HEK293 (cell line): ENCODE data around the gene SRL.

Experiments
- CTCF ChIA-PET: fragments of 350-600 bp; formaldehyde crosslinking; extraction: SDS; loops from one replicate; lab custom pipeline; 2021; ENCODE audit warnings: antibody characterized with exemption; lab: Yijun Ruan, JAX
- POLR2A ChIA-PET: fragments of 300-600 bp; formaldehyde crosslinking; extraction: SDS; loops from one replicate; lab custom pipeline; 2020; ENCODE audit warnings: antibody characterized with exemption, inconsistent platforms; lab: Yijun Ruan, JAX
- H3K27ac ChIP-seq: fragments of 200-500 bp; sonication (Bioruptor generic); 2 replicates; pipeline ENCODE4 v1.5.1; 2014; ENCODE audit warnings: low read depth, low read length, control low read depth, inconsistent platforms; ENCODE audit errors: extremely low read depth
- H3K36me3 ChIP-seq, 2 experiments: fragments of 200-500 bp in 1 of 2; sonication (Bioruptor generic) in 1 of 2; 1 replicate in 1 of 2; 2 replicates in 1 of 2; pipeline ENCODE4 v1.5.1; 2014 to 2017; ENCODE audit warnings: inconsistent platforms in 2 of 2, low read length in 2 of 2; ENCODE audit not compliant: control insufficient read depth in 2 of 2, insufficient read depth in 1 of 2
- H3K4me1 ChIP-seq: fragments of 200-500 bp; sonication (Bioruptor generic); 2 replicates; pipeline ENCODE4 v1.5.1; 2014; ENCODE audit warnings: mild to moderate bottlenecking, low read length, inconsistent platforms; ENCODE audit not compliant: control insufficient read depth, insufficient read depth
- H3K4me3 ChIP-seq: 2 replicates; pipeline ENCODE4 v1.5.1; 2011; ENCODE audit warnings: low read depth, mild to moderate bottlenecking, control low read depth, low read length, moderate library complexity
- H3K9me3 ChIP-seq: fragments of 200-500 bp; sonication (Bioruptor generic); 2 replicates; pipeline ENCODE4 v1.5.1; 2014; ENCODE audit warnings: low read depth, low read length, inconsistent platforms; ENCODE audit not compliant: control insufficient read depth, insufficient read depth
- HOXA7 ChIP-seq: sonication (generic); formaldehyde crosslinking; IDR thresholded peaks from 2 replicates; pipeline ENCODE4 v1.8.1; 2022; ENCODE audit warnings: missing genetic modification reagents, borderline replicate concordance
- MEIS1 ChIP-seq: sonication (generic); formaldehyde crosslinking; IDR thresholded peaks from 2 replicates; pipeline ENCODE4 v1.8.1; 2022; ENCODE audit warnings: missing genetic modification reagents, mild to moderate bottlenecking, borderline replicate concordance
- REPIN1 ChIP-seq: fragments of 450-650 bp; formaldehyde crosslinking; IDR thresholded peaks from 2 replicates; pipeline ENCODE4 v1.5.1; 2017; ENCODE audit warnings: missing biosample characterization, missing genetic modification characterization, low read depth
- SCRT1 ChIP-seq: fragments of 450-650 bp; formaldehyde crosslinking; IDR thresholded peaks from 2 replicates; pipeline ENCODE4 v1.5.1; 2016; ENCODE audit warnings: missing biosample characterization, missing genetic modification characterization, borderline replicate concordance
- ZIC2 ChIP-seq: fragments of 450-650 bp; formaldehyde crosslinking; IDR thresholded peaks from 2 replicates; pipeline ENCODE4 v1.5.1; 2016; ENCODE audit warnings: missing biosample characterization, missing genetic modification characterization
- ZNF121 ChIP-seq: fragments of 450-650 bp; formaldehyde crosslinking; IDR thresholded peaks from 2 replicates; pipeline ENCODE4 v1.5.1; 2016; ENCODE audit warnings: missing biosample characterization, missing genetic modification characterization
- ZNF132 ChIP-seq: fragments of 450-650 bp; formaldehyde crosslinking; IDR thresholded peaks from 2 replicates; pipeline ENCODE4 v1.5.1; 2017; ENCODE audit warnings: missing biosample characterization, missing genetic modification characterization, borderline replicate concordance
- ZNF155 ChIP-seq: fragments of 450-650 bp; formaldehyde crosslinking; IDR thresholded peaks from 2 replicates; pipeline ENCODE4 v1.5.1; 2016; ENCODE audit warnings: missing biosample characterization, missing genetic modification characterization
- ZNF223 ChIP-seq: fragments of 450-650 bp; formaldehyde crosslinking; IDR thresholded peaks from 2 replicates; pipeline ENCODE4 v1.5.1; 2016; ENCODE audit warnings: missing biosample characterization, missing genetic modification characterization
- ZNF302 ChIP-seq: fragments of 450-650 bp; formaldehyde crosslinking; IDR thresholded peaks from 2 replicates; pipeline ENCODE4 v1.5.1; 2016; ENCODE audit warnings: missing biosample characterization, missing genetic modification characterization, low read depth
- ZNF350 ChIP-seq: fragments of 450-650 bp; formaldehyde crosslinking; IDR thresholded peaks from 2 replicates; pipeline ENCODE4 v1.5.0; 2017; ENCODE audit warnings: missing biosample characterization, mild to moderate bottlenecking, missing genetic modification characterization
- ZNF394 ChIP-seq: fragments of 450-650 bp; formaldehyde crosslinking; IDR thresholded peaks from 2 replicates; pipeline ENCODE4 v1.5.1; 2016; ENCODE audit warnings: missing biosample characterization, missing genetic modification characterization, mild to moderate bottlenecking, moderate library complexity, borderline replicate concordance
- ZNF548 ChIP-seq: fragments of 450-650 bp; formaldehyde crosslinking; IDR thresholded peaks from 2 replicates; pipeline ENCODE4 v1.5.1; 2016; ENCODE audit warnings: missing biosample characterization, missing genetic modification characterization
- ZNF549 ChIP-seq: fragments of 450-650 bp; IDR thresholded peaks from 2 replicates; pipeline ENCODE4 v1.5.1; 2018; ENCODE audit warnings: missing biosample characterization, missing genetic modification characterization, mild to moderate bottlenecking, inconsistent platforms, moderate library complexity
- ZNF560 ChIP-seq: fragments of 450-650 bp; formaldehyde crosslinking; IDR thresholded peaks from 2 replicates; pipeline ENCODE4 v1.5.1; 2017; ENCODE audit warnings: missing biosample characterization, missing genetic modification characterization, borderline replicate concordance
- ZNF624 ChIP-seq: fragments of 450-650 bp; formaldehyde crosslinking; IDR thresholded peaks from 2 replicates; pipeline ENCODE4 v1.5.1; 2017; ENCODE audit warnings: missing biosample characterization, missing genetic modification characterization
- ZNF670 ChIP-seq: fragments of 450-650 bp; formaldehyde crosslinking; IDR thresholded peaks from 2 replicates; pipeline ENCODE4 v1.5.1; 2016; ENCODE audit warnings: missing biosample characterization, missing genetic modification characterization, low read depth
- TF ChIP-seq, protein P1 (sequence below): fragments of 450-650 bp; formaldehyde crosslinking; IDR thresholded peaks from 2 replicates; pipeline ENCODE4 v1.5.1; 2016; ENCODE audit warnings: missing biosample characterization, missing genetic modification characterization
- TF ChIP-seq, protein P2 (sequence below): fragments of 450-650 bp; formaldehyde crosslinking; IDR thresholded peaks from 2 replicates; pipeline ENCODE4 v1.5.1; 2016; ENCODE audit warnings: missing biosample characterization, missing genetic modification characterization
- TF ChIP-seq, protein P3 (sequence below): fragments of 450-650 bp; formaldehyde crosslinking; IDR thresholded peaks from 2 replicates; pipeline ENCODE4 v1.5.1; 2016; ENCODE audit warnings: missing biosample characterization, missing genetic modification characterization
- TF ChIP-seq, protein P4 (sequence below): fragments of 450-650 bp; formaldehyde crosslinking; IDR thresholded peaks from 2 replicates; pipeline ENCODE4 v1.5.1; 2016; ENCODE audit warnings: missing biosample characterization, missing genetic modification characterization

SRL gene

DNA sequence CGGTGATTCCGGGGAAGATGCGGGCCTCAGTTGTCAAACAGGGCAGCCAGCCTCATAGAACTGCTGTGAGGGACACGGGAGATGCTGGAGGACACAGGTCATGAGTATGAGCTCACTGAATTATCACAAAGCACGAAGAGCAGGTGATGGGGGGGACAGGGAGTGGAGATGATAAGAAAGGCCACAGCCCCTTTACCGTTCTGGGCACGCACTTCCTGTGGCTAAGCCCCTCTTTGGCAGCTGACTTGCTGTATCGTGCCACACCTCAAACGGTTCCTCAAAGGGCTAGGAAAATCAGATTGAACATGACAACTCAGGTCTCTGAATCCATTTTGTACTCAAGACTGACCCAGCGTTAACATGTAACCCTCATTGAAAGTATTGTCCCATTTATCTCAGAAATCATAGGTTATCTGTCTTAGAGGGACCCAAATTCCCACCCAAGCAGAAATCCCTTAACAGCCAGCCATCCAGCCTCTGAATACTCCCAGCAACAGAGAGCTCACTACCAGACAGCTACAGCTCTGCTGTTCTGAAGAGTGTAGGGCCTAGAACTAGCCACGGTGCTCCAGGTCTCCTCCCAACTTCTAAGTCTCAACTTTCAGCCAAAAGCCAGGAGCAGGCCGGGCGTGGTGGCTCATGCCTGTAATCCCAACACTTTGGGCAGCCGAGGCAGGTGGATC, 5.0 kb upstream of the SRL start:
- Histone ChIP-seq H3K4me3 (no peak overlapping the region), H3K27ac (no peak overlapping the region), H3K9me3 (no peaks in the 10 kb centered on the region), H3K36me3 (no peaks in the 10 kb centered on the region), H3K4me1 (no peaks in the 10 kb centered on the region)
- ChIA-PET POLR2A (interaction anchor here (0.5 kb wide), 1 partner anchor 79 kb away, joined by 3 read pairs; no protein-coding TSS in a partner anchor), CTCF (interaction anchor here (0.8 to 1.3 kb wide), 2 partner anchors 42 to 45 kb away, joined by 3 read pairs; no protein-coding TSS in a partner anchor)
- TF ChIP-seq ZNF350 (tag by site-specific recombination) (no peak), ZNF302 (tag by site-specific recombination) (no peak), ZNF121 (tag by site-specific recombination) (no peak), ZNF560 (tag by site-specific recombination) (no peak), ZNF624 (tag by site-specific recombination) (no peak), SCRT1 (tag by site-specific recombination) (no peak), ZNF132 (tag by site-specific recombination) (no peak), MEIS1 (CRISPR knock-in tag) (no peak)
- TF ChIP-seq, protein P1, sequence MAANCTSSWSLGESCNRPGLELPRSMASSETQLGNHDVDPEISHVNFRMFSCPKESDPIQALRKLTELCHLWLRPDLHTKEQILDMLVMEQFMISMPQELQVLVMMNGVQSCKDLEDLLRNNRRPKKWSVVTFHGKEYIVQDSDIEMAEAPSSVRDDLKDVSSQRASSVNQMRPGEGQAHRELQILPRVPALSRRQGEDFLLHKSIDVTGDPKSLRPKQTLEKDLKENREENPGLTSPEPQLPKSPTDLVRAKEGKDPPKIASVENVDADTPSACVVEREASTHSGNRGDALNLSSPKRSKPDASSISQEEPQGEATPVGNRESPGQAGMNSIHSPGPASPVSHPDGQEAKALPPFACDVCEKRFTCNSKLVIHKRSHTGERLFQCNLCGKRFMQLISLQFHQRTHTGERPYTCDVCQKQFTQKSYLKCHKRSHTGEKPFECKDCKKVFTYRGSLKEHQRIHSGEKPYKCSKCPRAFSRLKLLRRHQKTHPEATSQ, result no peak
- TF ChIP-seq, protein P2, sequence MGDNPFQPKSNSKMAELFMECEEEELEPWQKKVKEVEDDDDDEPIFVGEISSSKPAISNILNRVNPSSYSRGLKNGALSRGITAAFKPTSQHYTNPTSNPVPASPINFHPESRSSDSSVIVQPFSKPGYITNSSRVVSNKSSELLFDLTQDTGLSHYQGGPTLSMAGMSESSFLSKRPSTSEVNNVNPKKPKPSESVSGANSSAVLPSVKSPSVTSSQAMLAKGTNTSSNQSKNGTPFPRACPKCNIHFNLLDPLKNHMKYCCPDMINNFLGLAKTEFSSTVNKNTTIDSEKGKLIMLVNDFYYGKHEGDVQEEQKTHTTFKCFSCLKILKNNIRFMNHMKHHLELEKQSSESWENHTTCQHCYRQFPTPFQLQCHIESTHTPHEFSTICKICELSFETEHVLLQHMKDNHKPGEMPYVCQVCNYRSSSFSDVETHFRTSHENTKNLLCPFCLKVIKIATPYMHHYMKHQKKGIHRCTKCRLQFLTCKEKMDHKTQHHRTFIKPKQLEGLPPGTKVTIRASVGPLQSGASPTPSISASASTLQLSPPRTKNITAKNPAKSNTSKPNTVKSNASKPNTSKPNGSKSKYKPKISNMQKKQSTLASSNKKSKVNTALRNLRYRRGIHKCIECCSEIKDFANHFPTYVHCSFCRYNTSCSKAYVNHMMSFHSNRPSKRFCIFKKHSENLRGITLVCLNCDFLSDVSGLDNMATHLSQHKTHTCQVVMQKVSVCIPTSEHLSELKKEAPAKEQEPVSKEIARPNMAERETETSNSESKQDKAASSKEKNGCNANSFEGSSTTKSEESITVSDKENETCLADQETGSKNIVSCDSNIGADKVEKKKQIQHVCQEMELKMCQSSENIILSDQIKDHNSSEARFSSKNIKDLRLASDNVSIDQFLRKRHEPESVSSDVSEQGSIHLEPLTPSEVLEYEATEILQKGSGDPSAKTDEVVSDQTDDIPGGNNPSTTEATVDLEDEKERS (tag by site-specific recombination), result no peak
- TF ChIP-seq, protein P3, sequence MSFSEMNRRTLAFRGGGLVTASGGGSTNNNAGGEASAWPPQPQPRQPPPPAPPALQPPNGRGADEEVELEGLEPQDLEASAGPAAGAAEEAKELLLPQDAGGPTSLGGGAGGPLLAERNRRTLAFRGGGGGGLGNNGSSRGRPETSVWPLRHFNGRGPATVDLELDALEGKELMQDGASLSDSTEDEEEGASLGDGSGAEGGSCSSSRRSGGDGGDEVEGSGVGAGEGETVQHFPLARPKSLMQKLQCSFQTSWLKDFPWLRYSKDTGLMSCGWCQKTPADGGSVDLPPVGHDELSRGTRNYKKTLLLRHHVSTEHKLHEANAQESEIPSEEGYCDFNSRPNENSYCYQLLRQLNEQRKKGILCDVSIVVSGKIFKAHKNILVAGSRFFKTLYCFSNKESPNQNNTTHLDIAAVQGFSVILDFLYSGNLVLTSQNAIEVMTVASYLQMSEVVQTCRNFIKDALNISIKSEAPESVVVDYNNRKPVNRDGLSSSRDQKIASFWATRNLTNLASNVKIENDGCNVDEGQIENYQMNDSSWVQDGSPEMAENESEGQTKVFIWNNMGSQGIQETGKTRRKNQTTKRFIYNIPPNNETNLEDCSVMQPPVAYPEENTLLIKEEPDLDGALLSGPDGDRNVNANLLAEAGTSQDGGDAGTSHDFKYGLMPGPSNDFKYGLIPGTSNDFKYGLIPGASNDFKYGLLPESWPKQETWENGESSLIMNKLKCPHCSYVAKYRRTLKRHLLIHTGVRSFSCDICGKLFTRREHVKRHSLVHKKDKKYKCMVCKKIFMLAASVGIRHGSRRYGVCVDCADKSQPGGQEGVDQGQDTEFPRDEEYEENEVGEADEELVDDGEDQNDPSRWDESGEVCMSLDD (tag by site-specific recombination), result no peak
- TF ChIP-seq, protein P4, sequence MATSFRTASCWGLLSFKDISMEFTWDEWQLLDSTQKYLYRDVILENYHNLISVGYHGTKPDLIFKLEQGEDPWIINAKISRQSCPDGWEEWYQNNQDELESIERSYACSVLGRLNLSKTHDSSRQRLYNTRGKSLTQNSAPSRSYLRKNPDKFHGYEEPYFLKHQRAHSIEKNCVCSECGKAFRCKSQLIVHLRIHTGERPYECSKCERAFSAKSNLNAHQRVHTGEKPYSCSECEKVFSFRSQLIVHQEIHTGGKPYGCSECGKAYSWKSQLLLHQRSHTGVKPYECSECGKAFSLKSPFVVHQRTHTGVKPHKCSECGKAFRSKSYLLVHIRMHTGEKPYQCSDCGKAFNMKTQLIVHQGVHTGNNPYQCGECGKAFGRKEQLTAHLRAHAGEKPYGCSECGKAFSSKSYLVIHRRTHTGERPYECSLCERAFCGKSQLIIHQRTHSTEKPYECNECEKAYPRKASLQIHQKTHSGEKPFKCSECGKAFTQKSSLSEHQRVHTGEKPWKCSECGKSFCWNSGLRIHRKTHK, result no peak

DNA sequence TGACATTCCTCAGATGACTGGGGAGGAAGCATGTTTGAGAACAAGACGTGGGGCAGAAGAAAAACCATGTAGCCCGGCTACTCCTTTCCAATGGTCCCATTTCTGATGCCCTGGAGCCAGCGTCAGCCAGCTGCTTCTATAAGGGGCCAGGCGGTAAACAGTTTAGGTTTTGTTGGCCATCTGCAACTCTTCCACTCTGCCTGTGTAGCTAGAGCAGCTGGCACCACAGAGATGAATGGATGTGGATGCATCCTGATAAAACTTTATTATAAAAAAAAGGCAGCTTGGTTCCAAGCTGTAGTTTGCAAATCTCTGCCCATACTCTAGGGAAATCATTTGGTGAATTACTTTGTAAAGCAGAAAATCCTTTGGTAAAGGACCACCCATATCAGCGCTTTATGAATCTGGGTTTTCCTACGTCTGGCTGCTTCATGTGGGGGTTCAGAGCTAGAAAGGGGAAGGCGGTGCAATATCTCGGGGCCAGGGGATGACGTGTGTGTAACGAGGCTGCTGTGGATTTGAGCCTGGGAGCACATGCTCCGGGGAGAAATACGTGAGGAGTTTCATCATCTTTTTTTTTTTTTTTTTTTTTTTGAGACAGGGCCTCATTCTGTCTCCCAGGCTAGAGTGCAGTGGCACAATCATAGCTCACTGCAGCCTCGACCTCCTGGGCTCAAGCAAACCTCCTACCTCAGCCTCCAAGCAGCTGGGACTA, 3.4 kb upstream of the SRL start:
- POLR2A ChIA-PET, result interaction anchor here (1.1 kb wide), 1 partner anchor 8 kb away, joined by 6 read pairs; no protein-coding TSS in a partner anchor
- H3K36me3 ChIP-seq, result no peaks in the 10 kb centered on the region
- no peak overlapping the region for H3K4me3 ChIP-seq
- H3K4me1 ChIP-seq, result no peaks in the 10 kb centered on the region
- H3K9me3 ChIP-seq, result no peaks in the 10 kb centered on the region
- H3K27ac ChIP-seq, result no peak overlapping the region
- CTCF ChIA-PET, result interaction anchor here (0.6 to 3.8 kb wide), 4 partner anchors 9 to 136 kb away, joined by 3 to 23 read pairs (median 4); no protein-coding TSS in a partner anchor
- TF ChIP-seq ZNF155, result no peak
- TF ChIP-seq ZNF548 (tag by site-specific recombination), result no peak
- no peak for TF ChIP-seq REPIN1
- TF ChIP-seq, protein P3 (tag by site-specific recombination), result no peak
- no peak for TF ChIP-seq HOXA7 (CRISPR knock-in tag)
- TF ChIP-seq ZNF549 (tag by site-specific recombination), result no peak
- no peak for TF ChIP-seq ZNF223 (tag by site-specific recombination)
- no peak for TF ChIP-seq ZNF670 (tag by site-specific recombination)
- TF ChIP-seq ZIC2 (tag by site-specific recombination), result no peak
- no peak for TF ChIP-seq ZNF394 (tag by site-specific recombination)
